Endothelial cell of umbilical vein (primary cell): ENCODE data around the gene GIMAP2. TPM values are rescaled to one million over a fixed set of nuclear protein-coding genes. Genes with fewer than 3 reads are reported as not detected.

Source experiments
- BruUV-seq: library from RNA; stranded (reverse); fragments of 400-500 nt; replicated peaks from 2 replicates; lab custom pipeline; 2021; lab: Mats Ljungman, UMichigan
- CTCF ChIA-PET: fragments of 300-600, 350-600 bp; sonication (Branson Sonifier 250); formaldehyde crosslinking; loops from one replicate; lab custom pipeline; 2021; ENCODE audit warnings: antibody characterized with exemption, inconsistent platforms; lab: Charles Lee
- POLR2A ChIA-PET: fragments of 300-600, 350-600 bp; sonication (Branson Sonifier 250); formaldehyde crosslinking; loops from one replicate; lab custom pipeline; 2021; ENCODE audit warnings: antibody characterized with exemption, inconsistent platforms; lab: Charles Lee
- DNase-seq: peaks from one replicate; pipeline ENCODE4 v3.0.0-alpha.2; 2011; ENCODE audit warnings: low read depth, low spot score
- FAIRE-seq: peaks from 2 replicates; lab custom pipeline; 2011; peaks lifted over from hg19 to GRCh38; lab: Jason Lieb, UNC
- H2AFZ ChIP-seq: 2 replicates; pipeline ENCODE4 v1.6.0; 2012; ENCODE audit warnings: low read depth, low read length, control low read depth, inconsistent platforms
- H3K27ac ChIP-seq: 2 replicates; pipeline ENCODE4 v1.5.1; 2011; ENCODE audit warnings: low read depth, mild to moderate bottlenecking, control low read depth, low read length, moderate library complexity; ENCODE audit not compliant: insufficient read depth
- H3K27me3 ChIP-seq, 2 experiments: 2 replicates each; pipeline versions ENCODE4 v1.6.0 to v1.6.1; 2011; ENCODE audit warnings: low read length in 2 of 2, mixed read lengths in 1 of 2; ENCODE audit not compliant: control insufficient read depth in 2 of 2, insufficient read depth in 2 of 2
- H3K36me3 ChIP-seq, 2 experiments: 2 replicates in 1 of 2; 3 replicates in 1 of 2; pipeline ENCODE4 v1.5.1; 2011; ENCODE audit warnings: low read length in 2 of 2, mild to moderate bottlenecking in 1 of 2, moderate library complexity in 1 of 2; ENCODE audit not compliant: control insufficient read depth in 2 of 2, insufficient read depth in 2 of 2; ENCODE audit errors: extremely low read depth in 1 of 2
- H3K4me1 ChIP-seq: 3 replicates; pipeline ENCODE4 v1.5.1; 2011; ENCODE audit warnings: mild to moderate bottlenecking, low read length; ENCODE audit not compliant: control insufficient read depth, insufficient read depth; ENCODE audit errors: extremely low read depth
- H3K4me2 ChIP-seq: 2 replicates; pipeline ENCODE4 v1.6.1; 2011; ENCODE audit warnings: low read length, control low read depth, mixed read lengths; ENCODE audit not compliant: insufficient read depth
- H3K4me3 ChIP-seq, 3 experiments: fragments of 200-600 bp in 1 of 3; sonication (generic), shearing (Covaris generic) in 1 of 3; replicated peaks in 1 of 3; 2 replicates each; pipeline ENCODE4 v1.5.1; 2011 to 2016; ENCODE audit warnings: control low read depth in 3 of 3, low read length in 3 of 3, mild to moderate bottlenecking in 2 of 3, inconsistent platforms in 1 of 3, low read depth in 1 of 3, moderate library complexity in 1 of 3; ENCODE audit not compliant: insufficient read depth in 1 of 3
- H3K79me2 ChIP-seq: 2 replicates; pipeline ENCODE4 v1.6.0; 2012; ENCODE audit warnings: low read length, inconsistent platforms; ENCODE audit not compliant: control insufficient read depth, insufficient read depth
- H3K9ac ChIP-seq: replicated peaks from 2 replicates; pipeline ENCODE3; 2011; ENCODE audit warnings: low read length, control low read depth; ENCODE audit not compliant: insufficient read depth; ENCODE audit errors: extremely low read depth
- H3K9me1 ChIP-seq: replicated peaks from 3 replicates; pipeline ENCODE4 v1.6.0; 2011; ENCODE audit warnings: mild to moderate bottlenecking, low read length; ENCODE audit not compliant: control insufficient read depth, insufficient read depth; ENCODE audit errors: extremely low read depth
- H3K9me3 ChIP-seq: replicated peaks from 2 replicates; pipeline ENCODE4 v1.5.1; 2012; ENCODE audit warnings: low read length, inconsistent platforms; ENCODE audit not compliant: control insufficient read depth, insufficient read depth
- H4K20me1 ChIP-seq: replicated peaks from 2 replicates; pipeline ENCODE3; 2011; ENCODE audit warnings: mild to moderate bottlenecking, low read length; ENCODE audit not compliant: control insufficient read depth, insufficient read depth; ENCODE audit errors: extremely low read depth
- CTCF ChIP-seq, 2 donors: IDR thresholded peaks; 1 replicate in 1 of 2; 2 replicates in 1 of 2; pipeline ENCODE4 v1.5.1; 2011; ENCODE audit warnings: low read length in 2 of 2, mild to moderate bottlenecking in 2 of 2, moderate library complexity in 2 of 2, control low read depth in 1 of 2, inconsistent platforms in 1 of 2, low read depth in 1 of 2; ENCODE audit not compliant: insufficient read depth in 1 of 2; ENCODE audit errors: extremely low read depth in 1 of 2
- EZH2 ChIP-seq: IDR thresholded peaks from 2 replicates; pipeline ENCODE4 v1.6.1; 2012; ENCODE audit warnings: borderline replicate concordance, low read depth, mild to moderate bottlenecking, moderate library complexity, low read length, inconsistent platforms; ENCODE audit not compliant: severe bottlenecking
- FOS ChIP-seq: IDR thresholded peaks from 2 replicates; pipeline ENCODE4 v1.6.1; 2011; ENCODE audit warnings: mild to moderate bottlenecking, low read length, moderate library complexity, borderline replicate concordance; ENCODE audit not compliant: insufficient read depth
- GATA2 ChIP-seq: IDR thresholded peaks from 2 replicates; pipeline ENCODE4 v1.7.0; 2011; ENCODE audit warnings: low read depth, mild to moderate bottlenecking, moderate library complexity, mixed read lengths, low read length; ENCODE audit not compliant: insufficient read length, insufficient read depth
- JUN ChIP-seq: IDR thresholded peaks from 2 replicates; pipeline ENCODE4 v1.6.1; 2011; ENCODE audit warnings: borderline replicate concordance, low read depth; ENCODE audit not compliant: insufficient read length, insufficient read depth
- MAX ChIP-seq: IDR thresholded peaks from 2 replicates; pipeline ENCODE4 v1.6.1; 2011; ENCODE audit not compliant: insufficient read depth, insufficient read length
- MYC ChIP-seq: IDR thresholded peaks from one replicate; pipeline ENCODE4 v1.6.1; 2011; ENCODE audit warnings: mild to moderate bottlenecking, low read depth, low read length
- POLR2A ChIP-seq: IDR thresholded peaks from 2 replicates; pipeline ENCODE4 v1.6.1; 2012; ENCODE audit warnings: low read depth, mild to moderate bottlenecking, control low read depth, low read length
- POLR2AphosphoS5 ChIP-seq: IDR thresholded peaks from 2 replicates; pipeline ENCODE4 v1.6.1; 2012; ENCODE audit warnings: low read depth, mild to moderate bottlenecking, control low read depth, low read length, moderate library complexity; ENCODE audit not compliant: insufficient read depth
- dilution Hi-C: fragments of 300-500 bp; cut with MboI; formaldehyde crosslinking; loops from one replicate; pipeline ENCODE4 v1.15.0; 2019; ENCODE audit warnings: low sequenced_read_pairs; ENCODE audit not compliant: extremely low pct_ligation_motif_present
- intact Hi-C: fragments of 100-400 bp; cut with micrococcal nuclease; formaldehyde crosslinking; loops from one replicate; pipeline ENCODE4 v1.10.0; 2022
- polyA plus RNA-seq, 4 experiments: library from polyadenylated mRNA; depleted of rRNA in 3 of 4; stranded (reverse) in 3 of 4; unstranded in 1 of 4; fragments of >200 nt; gene quantifications; 2 replicates each; pipeline versions ENCODE4 v1.2.1 to v1.2.3, GENCODE V29; 2011 to 2012; ENCODE audit warnings: missing spikeins in 1 of 4
- total RNA-seq: library from RNA; stranded (reverse); gene quantifications from 2 replicates; pipeline ENCODE4 v1.2.3, GENCODE V29; 2021

The GIMAP2 gene
- total and polyA plus RNA-seq, 2 donors (not counting 3 experiments of a cell fraction or from before 2014, with no cell fraction given): 21.3 to 27.9 TPM

GRCh38 chr7:150688630-150689029, 3.1 kb downstream of the GIMAP2 start:
- no TSS peak for BruUV-seq
- no peak overlapping the region for H3K27ac ChIP-seq
- dilution Hi-C loops: no loop called here
- H3K27me3 ChIP-seq: no peaks in the 10 kb centered on the region
- no peak overlapping the region for H3K4me3 ChIP-seq
- H3K36me3 ChIP-seq: peaks cover 0 to 15% of the 10 kb centered on the region in 2 experiments
- no peaks in the 10 kb centered on the region for H3K9me3 ChIP-seq
- peaks cover 4% of the 10 kb centered on the region for H3K79me2 ChIP-seq
- no peak for TF ChIP-seq POLR2A
- H3K4me2 ChIP-seq: no peak overlapping the region
- H3K9ac ChIP-seq: no peak overlapping the region
- DNase-seq: no peak
- H2AFZ ChIP-seq: no peak overlapping the region
- H4K20me1 ChIP-seq: no peaks in the 10 kb centered on the region
- CTCF ChIA-PET: no interaction called here
- FAIRE-seq: no peak
- POLR2A ChIA-PET: no interaction called here
- H3K9me1 ChIP-seq: no peaks in the 10 kb centered on the region
- peaks cover 15% of the 10 kb centered on the region for H3K4me1 ChIP-seq
- intact Hi-C loops: loop anchor here (5.0 kb wide), 2 partner anchors 171 to 221 kb away; no protein-coding TSS in a partner anchor

GRCh38 chr7:150695654-150696053, 10.1 kb downstream of the GIMAP2 start:
- no peaks in the 10 kb centered on the region for H3K79me2 ChIP-seq
- H3K27me3 ChIP-seq: no peaks in the 10 kb centered on the region
- no TSS peak for BruUV-seq
- FAIRE-seq (no peak), DNase-seq (no peak)
- H3K4me1 ChIP-seq: no peaks in the 10 kb centered on the region
- CTCF ChIA-PET: interaction anchor here (1.0 to 1.2 kb wide), 2 partner anchors 10 to 20 kb away, joined by 3 to 4 read pairs; partner anchors contain the start of genes GIMAP1 and GIMAP2
- no peak overlapping the region for H3K4me3 ChIP-seq
- TF ChIP-seq MYC: no peak
- no peak for TF ChIP-seq GATA2
- TF ChIP-seq EZH2: no peak
- TF ChIP-seq FOS: no peak
- TF ChIP-seq POLR2AphosphoS5: no peak
- TF ChIP-seq JUN: no peak
- TF ChIP-seq MAX: no peak
- TF ChIP-seq POLR2A: no peak
- no peak for TF ChIP-seq CTCF (IDR thresholded peaks at IDR 0.05; ENCODE audit: extremely low read depth in 1 of 2, insufficient read depth in 1 of 2, low read depth in 1 of 2, low read length in 2 of 2)
- H2AFZ ChIP-seq: no peak overlapping the region
- no peaks in the 10 kb centered on the region for H4K20me1 ChIP-seq
- H3K4me2 ChIP-seq: no peak overlapping the region
- H3K9me3 ChIP-seq: no peaks in the 10 kb centered on the region
- H3K9ac ChIP-seq: no peak overlapping the region
- POLR2A ChIA-PET: no interaction called here
- H3K27ac ChIP-seq: no peak overlapping the region
- H3K9me1 ChIP-seq: no peaks in the 10 kb centered on the region
- dilution Hi-C loops: no loop called here
- peaks cover 0 to 7% of the 10 kb centered on the region in 2 experiments for H3K36me3 ChIP-seq
- intact Hi-C loops: no loop called here
